Activated CD4-positive, alpha-beta T cell treated with anti-CD3 and anti-CD28 coated beads for 48 hours (primary cell): Measurements from ENCODE around the gene ARHGAP5.
A peak's percentile ranks its signal among the peaks of the same experiment; 100 is the strongest.

Source experiments
- DNase-seq: peaks from one replicate; pipeline ENCODE4 v3.0.0-alpha.2; 2020

Gene ARHGAP5

GRCh38 chr14:32185097-32185496 is 108.0 kb downstream of the ARHGAP5 start:
- no peak for DNase-seq

- no peak for DNase-seq
Observed at GRCh38 chr14:32186248-32186647, 109.1 kb downstream of the ARHGAP5 start.

GRCh38 chr14:32189811-32190210 is 112.7 kb downstream of the ARHGAP5 start:
- DNase-seq: no peak

GRCh38 chr14:32190673-32191072 is 113.6 kb downstream of the ARHGAP5 start:
- DNase-seq: no peak

- DNase-seq: no peak
Observed at GRCh38 chr14:32192712-32193373, 115.7 kb downstream of the ARHGAP5 start.

GRCh38 chr14:32193532-32193931 is 116.4 kb downstream of the ARHGAP5 start:
- DNase-seq: no peak

GRCh38 chr14:32195636-32196035 is 118.5 kb downstream of the ARHGAP5 start:
- no peak for DNase-seq

GRCh38 chr14:32197919-32198318 is 120.8 kb downstream of the ARHGAP5 start:
- peak; percentile 38 for DNase-seq

GRCh38 chr14:32200368-32201192 is 123.5 kb downstream of the ARHGAP5 start:
- no peak for DNase-seq

GRCh38 chr14:32201193-32201815 is 124.2 kb downstream of the ARHGAP5 start:
- DNase-seq: peak; percentile 84

- DNase-seq: peak; percentile 36
Observed at GRCh38 chr14:32201816-32202490, 124.8 kb downstream of the ARHGAP5 start, which contains the start of gene RNU6-7. Gene RNU6-7, plus strand, starts transcription at chr14:32202045.

GRCh38 chr14:32202491-32202997 is 125.4 kb downstream of the ARHGAP5 start:
- DNase-seq: no peak

GRCh38 chr14:32202998-32203882 is 126.1 kb downstream of the ARHGAP5 start, which contains the start of gene RNU6-8:
Gene RNU6-8, minus strand, starts transcription at chr14:32203269.
- peak; percentile 89 for DNase-seq

GRCh38 chr14:32203928-32204357 is 126.8 kb downstream of the ARHGAP5 start:
- no peak for DNase-seq

GRCh38 chr14:32205554-32205953 is 128.4 kb downstream of the ARHGAP5 start:
- no peak for DNase-seq

GRCh38 chr14:32205984-32206383 is 128.9 kb downstream of the ARHGAP5 start:
- no peak for DNase-seq

- DNase-seq: no peak
Observed at GRCh38 chr14:32206552-32206951, 129.4 kb downstream of the ARHGAP5 start.

GRCh38 chr14:32208490-32208889 is 131.4 kb downstream of the ARHGAP5 start:
- DNase-seq: no peak
